Aorta (tissue), 5 donors: ENCODE measurements around the gene CASP8. TPM values are rescaled to one million over a fixed set of nuclear protein-coding genes. Genes with fewer than 3 reads are reported as not detected.

ENCODE experiments used
- ATAC-seq: fragments of 200-7000 bp; cut with Tn5 transposase; one replicate; pipeline ENCODE4 v1.9.1; 2022; ENCODE audit warnings: moderate library complexity; ENCODE audit not compliant: low FRiP score
- DNase-seq, 2 donors: peaks; one replicate each; pipeline ENCODE4 v3.0.0-alpha.2; 2020
- H3K27ac ChIP-seq, 2 donors: one replicate each; pipeline ENCODE4 v1.5.1; 2013; ENCODE audit warnings: low read length in 2 of 2, mild to moderate bottlenecking in 2 of 2, moderate library complexity in 2 of 2, control low read depth in 1 of 2, inconsistent platforms in 1 of 2, low read depth in 1 of 2
- H3K27me3 ChIP-seq, 2 donors: one replicate each; pipeline ENCODE4 v1.6.1; 2013; ENCODE audit warnings: control low read depth in 1 of 2, low read length in 1 of 2, mild to moderate bottlenecking in 1 of 2, moderate library complexity in 1 of 2; ENCODE audit not compliant: insufficient read depth in 2 of 2, control insufficient read depth in 1 of 2
- H3K36me3 ChIP-seq, 2 donors: one replicate each; pipeline ENCODE4 v1.6.1; 2013; ENCODE audit warnings: control low read depth in 1 of 2, low read length in 1 of 2, mild to moderate bottlenecking in 1 of 2; ENCODE audit not compliant: insufficient read depth in 2 of 2, control insufficient read depth in 1 of 2
- H3K4me1 ChIP-seq, 2 donors: one replicate each; pipeline ENCODE4 v1.6.1; 2013; ENCODE audit warnings: low read length in 2 of 2, control low read depth in 1 of 2, mild to moderate bottlenecking in 1 of 2, moderate library complexity in 1 of 2; ENCODE audit not compliant: insufficient read depth in 2 of 2, control insufficient read depth in 1 of 2
- H3K4me3 ChIP-seq, 2 donors: one replicate each; pipeline ENCODE4 v1.5.1; 2013; ENCODE audit warnings: low read length in 2 of 2, control low read depth in 1 of 2, mild to moderate bottlenecking in 1 of 2
- H3K9me3 ChIP-seq: one replicate; pipeline ENCODE4 v1.6.1; 2013; ENCODE audit warnings: mild to moderate bottlenecking, low read length; ENCODE audit not compliant: control insufficient read depth
- WGBS, 2 donors: extraction: QIAGEN DNeasy Blood & Tissue Kit; methylation state at CpG; one replicate each; pipeline ENCODE4 v1.1.7; 2013; 5-methylcytosine and 5-hydroxymethylcytosine counted together
- intact Hi-C, 2 donors: fragments of 100-400 bp; cut with DNase I; formaldehyde crosslinking; loops; one replicate each; pipeline versions ENCODE4 v1.14.2 to v1.15.0; 2022
- polyA plus RNA-seq, 2 donors: library from polyadenylated mRNA; stranded (reverse); fragments of 200-250 nt; gene quantifications; one replicate each; pipeline ENCODE4 v1.2.3, GENCODE V29; 2013
- total RNA-seq, 2 donors: library from RNA; stranded (reverse); fragmentation: NEBNext Ultra II Directional; extraction: Animal tissue kit (Norgen Biotek cat#: 25700); gene quantifications; one replicate each; pipeline ENCODE4 v1.2.1, GENCODE V29; 2021
- donor health status: healthy with polysubstance abuse.
- donor health status: Bipolar disorder and iron deficiency.
- donor health status: DM: no; HTN: no; CAD: no.
- donor health status: DM: no; HTN: no; CAD: no.
- donor health status: DM: yes; HTN: yes; CAD: no.

CASP8 gene
- total and polyA plus RNA-seq, 4 donors: 5.6 to 20.3 (median 14.5) TPM

GRCh38 chr2:201262718-201263117, 2.4 kb downstream of the CASP8 start:
- intact Hi-C loops: no loop called here
- no peak for ATAC-seq
- WGBS, 2 donors: 72 to 77% methylated on average over 6 of the region's 6 CpGs

GRCh38 chr2:201263779-201264178, 3.4 kb downstream of the CASP8 start:
- 93 to 94% methylated on average over 2 of the region's 2 CpGs for WGBS, 2 donors
- Histone ChIP-seq H3K27me3 (no peaks in the 10 kb centered on the region), H3K36me3 (peaks cover 0 to 3% of the 10 kb centered on the region in 2 donors), H3K9me3 (no peaks in the 10 kb centered on the region), H3K4me3 (no peak overlapping the region), H3K27ac (no peak overlapping the region), H3K4me1 (peaks cover 0 to 2% of the 10 kb centered on the region in 2 donors)
- intact Hi-C loops: no loop called here
- DNase-seq (no peak), ATAC-seq (no peak)

More at GRCh38 chr2:201262718-201263117, 2.4 kb downstream of the CASP8 start:
- Histone ChIP-seq H3K27me3 (no peaks in the 10 kb centered on the region), H3K4me1 (peaks cover 0 to 2% of the 10 kb centered on the region in 2 donors), H3K9me3 (no peaks in the 10 kb centered on the region), H3K4me3 (no peak overlapping the region), H3K36me3 (peaks cover 0 to 2% of the 10 kb centered on the region in 2 donors), H3K27ac (no peak overlapping the region)
- no peak for DNase-seq

GRCh38 chr2:201264472-201265173, 4.3 kb downstream of the CASP8 start:
- DNase-seq (no peak), ATAC-seq (no peak)
- H3K27me3 ChIP-seq: no peaks in the 10 kb centered on the region
- no peak overlapping the region for H3K27ac ChIP-seq
- 87 to 89% methylated on average over 7 of the region's 7 CpGs for WGBS, 2 donors
- no peak overlapping the region for H3K4me3 ChIP-seq
- peaks cover 0 to 3% of the 10 kb centered on the region in 2 donors for H3K36me3 ChIP-seq
- intact Hi-C loops: no loop called here
- peaks cover 0 to 2% of the 10 kb centered on the region in 2 donors for H3K4me1 ChIP-seq
- no peaks in the 10 kb centered on the region for H3K9me3 ChIP-seq

- Histone ChIP-seq H3K27me3 (no peaks in the 10 kb centered on the region), H3K4me1 (peaks cover 0 to 2% of the 10 kb centered on the region in 2 donors), H3K27ac (no peak overlapping the region), H3K4me3 (no peak overlapping the region), H3K36me3 (peaks cover 0 to 3% of the 10 kb centered on the region in 2 donors), H3K9me3 (no peaks in the 10 kb centered on the region)
- WGBS, 2 donors: 91% methylated on average over 2 of the region's 2 CpGs
- DNase-seq: no peak
- ATAC-seq: no peak
- intact Hi-C loops: no loop called here
Observed at GRCh38 chr2:201266629-201267028, 6.3 kb downstream of the CASP8 start.

- Histone ChIP-seq H3K36me3 (peaks cover 0 to 7% of the 10 kb centered on the region in 2 donors), H3K27ac (no peak overlapping the region), H3K27me3 (no peaks in the 10 kb centered on the region), H3K9me3 (no peaks in the 10 kb centered on the region), H3K4me3 (no peak overlapping the region), H3K4me1 (peaks cover 0 to 2% of the 10 kb centered on the region in 2 donors)
- intact Hi-C loops: no loop called here
- ATAC-seq (no peak), DNase-seq (no peak)
- 92 to 95% methylated on average over 12 of the region's 12 CpGs for WGBS, 2 donors
Observed at GRCh38 chr2:201267278-201268030, 7.1 kb downstream of the CASP8 start.

- Histone ChIP-seq H3K27ac (no peak overlapping the region), H3K36me3 (peaks cover 0 to 7% of the 10 kb centered on the region in 2 donors), H3K9me3 (no peaks in the 10 kb centered on the region), H3K4me1 (no peaks in the 10 kb centered on the region), H3K4me3 (no peak overlapping the region), H3K27me3 (no peaks in the 10 kb centered on the region)
- intact Hi-C loops: no loop called here
- DNase-seq: no peak
- ATAC-seq: no peak
- WGBS, 2 donors: 95 to 97% methylated on average over 2 of the region's 2 CpGs
Observed at GRCh38 chr2:201269764-201270163, 9.4 kb downstream of the CASP8 start.

- ATAC-seq (no peak), DNase-seq (no peak)
- Histone ChIP-seq H3K27ac (no peak overlapping the region), H3K4me3 (no peak overlapping the region), H3K36me3 (peaks cover 0 to 7% of the 10 kb centered on the region in 2 donors), H3K9me3 (no peaks in the 10 kb centered on the region), H3K27me3 (no peaks in the 10 kb centered on the region), H3K4me1 (no peaks in the 10 kb centered on the region)
- 89 to 95% methylated on average over 9 of the region's 9 CpGs for WGBS, 2 donors
- intact Hi-C loops: no loop called here
Observed at GRCh38 chr2:201270293-201271001, 10.1 kb downstream of the CASP8 start.

- Histone ChIP-seq H3K36me3 (peaks cover 0 to 6% of the 10 kb centered on the region in 2 donors), H3K27me3 (no peaks in the 10 kb centered on the region), H3K4me1 (no peaks in the 10 kb centered on the region), H3K9me3 (no peaks in the 10 kb centered on the region), H3K27ac (no peak overlapping the region), H3K4me3 (no peak overlapping the region)
- DNase-seq (no peak), ATAC-seq (no peak)
- WGBS, 2 donors: 86 to 91% methylated on average over 2 of the region's 2 CpGs
- intact Hi-C loops: no loop called here
Observed at GRCh38 chr2:201271917-201272316, 11.6 kb downstream of the CASP8 start.
